SU-DHL-6 (cell line): ENCODE data around the gene NBEA.
A peak's percentile ranks its signal among the peaks of the same experiment; 100 is the strongest.

ENCODE experiments used
- H2AFZ ChIP-seq: fragments of 200-600 bp; sonication (generic); 2 replicates; pipeline ENCODE4 v1.6.1; 2014; ENCODE audit warnings: low read depth, mild to moderate bottlenecking, moderate library complexity, mixed read lengths, antibody characterized with exemption, low read length; ENCODE audit not compliant: severe bottlenecking
- H3F3A ChIP-seq: fragments of 200-600 bp; shearing (Covaris generic); 2 replicates; pipeline ENCODE4 v1.6.0; 2016; ENCODE audit warnings: antibody characterized with exemption, mild to moderate bottlenecking; ENCODE audit not compliant: insufficient read depth
- H3K27ac ChIP-seq: fragments of 200-600 bp; sonication (generic); 2 replicates; pipeline ENCODE4 v1.5.1; 2016; ENCODE audit warnings: low read depth, mild to moderate bottlenecking, low read length, moderate library complexity, mixed read lengths
- H3K27me3 ChIP-seq: fragments of 200-600 bp; sonication (generic), shearing (Covaris generic); 2 replicates; pipeline ENCODE4 v1.6.0; 2014; ENCODE audit warnings: mild to moderate bottlenecking, low read length
- H3K36me3 ChIP-seq: fragments of 200-600 bp; sonication (generic); 2 replicates; pipeline ENCODE4 v1.6.1; 2014; ENCODE audit warnings: mild to moderate bottlenecking, low read length, mixed read lengths
- H3K4me2 ChIP-seq: fragments of 300-600, 200-600 bp; shearing (Covaris generic), sonication (generic); 2 replicates; pipeline ENCODE4 v1.6.0; 2014; ENCODE audit warnings: low read length, low read depth, mild to moderate bottlenecking; ENCODE audit not compliant: poor library complexity, severe bottlenecking
- H3K4me3 ChIP-seq: fragments of 200-600 bp; sonication (generic); 2 replicates; pipeline ENCODE4 v1.5.1; 2014; ENCODE audit warnings: antibody characterized with exemption, low read length, mild to moderate bottlenecking, mixed read lengths; ENCODE audit not compliant: insufficient read depth, poor library complexity, severe bottlenecking
- H3K79me2 ChIP-seq: fragments of 200-600 bp; sonication (generic); 2 replicates; pipeline ENCODE4 v1.6.1; 2014; ENCODE audit warnings: mild to moderate bottlenecking, low read length, moderate library complexity; ENCODE audit not compliant: insufficient read depth
- H3K9ac ChIP-seq: fragments of 200-600 bp; sonication (generic); 2 replicates; pipeline ENCODE4 v1.7.0; 2014; ENCODE audit warnings: mild to moderate bottlenecking, low read length
- H3K9me2 ChIP-seq: fragments of 200-600 bp; sonication (generic); replicated peaks from 2 replicates; pipeline ENCODE4 v1.6.1; 2014; ENCODE audit warnings: low read length; ENCODE audit not compliant: insufficient read depth
- H3K9me3 ChIP-seq: fragments of 200-600 bp; sonication (generic); 2 replicates; pipeline ENCODE4 v1.6.1; 2014; ENCODE audit warnings: low read length, mixed read lengths; ENCODE audit not compliant: insufficient read depth
- H4K20me1 ChIP-seq: fragments of 200-600 bp; sonication (generic); 2 replicates; pipeline ENCODE4 v1.6.1; 2014; ENCODE audit warnings: low read depth, mild to moderate bottlenecking, antibody characterized with exemption, low read length, moderate library complexity, mixed read lengths
- CTCF ChIP-seq: fragments of 200-600 bp; sonication (generic); IDR thresholded peaks from one replicate; pipeline ENCODE4 v1.5.1; 2017; ENCODE audit warnings: antibody characterized with exemption, mild to moderate bottlenecking, low read length, moderate library complexity; ENCODE audit not compliant: insufficient read depth, poor library complexity, severe bottlenecking
- EZH2phosphoT487 ChIP-seq: fragments of 200-600 bp; sonication (generic), shearing (Covaris generic); conservative IDR thresholded peaks from 2 replicates; pipeline ENCODE4 v1.6.1; 2018; ENCODE audit warnings: mild to moderate bottlenecking, antibody characterized with exemption, low read length, moderate library complexity, mixed read lengths

Gene NBEA

GRCh38 chr13:35482527-35482926 lies 540.5 kb downstream of the NBEA start:
- peaks cover 5% of the 10 kb centered on the region; the same call in 1 of the 2 replicates for H3F3A ChIP-seq
- H4K20me1 ChIP-seq, result no peaks in the 10 kb centered on the region
- H3K9me2 ChIP-seq, result no peaks in the 10 kb centered on the region
- peak overlapping the region; percentile 56 for H3K4me2 ChIP-seq
- H3K36me3 ChIP-seq, result no peaks in the 10 kb centered on the region
- H3K27ac ChIP-seq, result no peak overlapping the region
- no peak overlapping the region for H3K9ac ChIP-seq
- TF ChIP-seq EZH2phosphoT487 (no peak), CTCF (no peak)
- no peak overlapping the region for H3K4me3 ChIP-seq
- H3K79me2 ChIP-seq, result no peaks in the 10 kb centered on the region
- H3K9me3 ChIP-seq, result no peaks in the 10 kb centered on the region
- no peaks in the 10 kb centered on the region for H3K27me3 ChIP-seq
- no peak overlapping the region for H2AFZ ChIP-seq

- Histone ChIP-seq H3K9ac (no peak overlapping the region), H3K4me2 (peak overlapping the region; percentile 56), H3K4me3 (no peak overlapping the region), H3F3A (peaks cover 5% of the 10 kb centered on the region; the same call in 1 of the 2 replicates), H2AFZ (no peak overlapping the region), H3K9me3 (no peaks in the 10 kb centered on the region), H3K27ac (peak overlapping the region; percentile 46; the same call in 1 of the 2 replicates), H3K9me2 (no peaks in the 10 kb centered on the region), H4K20me1 (no peaks in the 10 kb centered on the region), H3K27me3 (no peaks in the 10 kb centered on the region), H3K79me2 (no peaks in the 10 kb centered on the region), H3K36me3 (no peaks in the 10 kb centered on the region)
- no peak for TF ChIP-seq CTCF
- TF ChIP-seq EZH2phosphoT487, result no peak
Observed at GRCh38 chr13:35483761-35484160, 541.7 kb downstream of the NBEA start.

- no peak for TF ChIP-seq CTCF
- TF ChIP-seq EZH2phosphoT487, result no peak
- Histone ChIP-seq H2AFZ (no peak overlapping the region), H3K9me3 (no peaks in the 10 kb centered on the region), H3K4me3 (peak overlapping the region; percentile 18), H3K27ac (peak overlapping the region; percentile 49; the same call in 1 of the 2 replicates), H3K4me2 (peak overlapping the region; percentile 56), H3K79me2 (no peaks in the 10 kb centered on the region), H3K9me2 (no peaks in the 10 kb centered on the region), H4K20me1 (no peaks in the 10 kb centered on the region), H3K36me3 (no peaks in the 10 kb centered on the region), H3K9ac (0 out of 2 replicates have a peak overlapping the region, but pooled peaks have one; percentile 8), H3K27me3 (no peaks in the 10 kb centered on the region), H3F3A (peaks cover 5% of the 10 kb centered on the region; the same call in 1 of the 2 replicates)
Observed at GRCh38 chr13:35484384-35484783, 542.3 kb downstream of the NBEA start.
